K562 (cell line): ENCODE data around the gene LPXN.

Experiments used
- FOXJ3 ChIP-seq: sonication (generic); formaldehyde crosslinking; IDR thresholded peaks from 2 replicates; pipeline ENCODE4 v1.4.0; 2020; ENCODE audit warnings: mild to moderate bottlenecking, missing genetic modification reagents
- SAP30 ChIP-seq: fragments of 200-600 bp; sonication (generic); IDR thresholded peaks from 2 replicates; pipeline ENCODE4 v1.6.1; 2012; ENCODE audit warnings: borderline replicate concordance, low read depth, mild to moderate bottlenecking, moderate library complexity, low read length, control low read depth, inconsistent platforms; ENCODE audit not compliant: insufficient read depth, poor library complexity, severe bottlenecking
- SETDB1 ChIP-seq: IDR thresholded peaks from one replicate; pipeline ENCODE4 v1.6.1; 2012; ENCODE audit warnings: low read length, control low read depth, inconsistent platforms
- TF ChIP-seq, protein P1 (sequence below): sonication (generic); formaldehyde crosslinking; IDR thresholded peaks from 2 replicates; pipeline ENCODE4 v1.8.1; 2023; ENCODE audit warnings: mild to moderate bottlenecking, missing genetic modification reagents
- TF ChIP-seq, protein P2 (sequence below): fragments of 250-450 bp; sonication (Bioruptor Pico); IDR thresholded peaks from 2 replicates; pipeline ENCODE4 v1.5.0; 2022; ENCODE audit warnings: mild to moderate bottlenecking
- TF ChIP-seq, protein P3 (sequence below), 3 experiments: IDR thresholded peaks in 2 of 3; conservative IDR thresholded peaks in 1 of 3; 2 replicates each; pipeline ENCODE4 v1.5.1; 2011 to 2012; ENCODE audit warnings: low read length in 3 of 3, mild to moderate bottlenecking in 3 of 3, control low read depth in 2 of 3, improper control_type of control experiment in 1 of 3, inconsistent platforms in 1 of 3, low read depth in 1 of 3, mixed read lengths in 1 of 3, moderate library complexity in 1 of 3; ENCODE audit not compliant: insufficient read depth in 2 of 3

DNA sequence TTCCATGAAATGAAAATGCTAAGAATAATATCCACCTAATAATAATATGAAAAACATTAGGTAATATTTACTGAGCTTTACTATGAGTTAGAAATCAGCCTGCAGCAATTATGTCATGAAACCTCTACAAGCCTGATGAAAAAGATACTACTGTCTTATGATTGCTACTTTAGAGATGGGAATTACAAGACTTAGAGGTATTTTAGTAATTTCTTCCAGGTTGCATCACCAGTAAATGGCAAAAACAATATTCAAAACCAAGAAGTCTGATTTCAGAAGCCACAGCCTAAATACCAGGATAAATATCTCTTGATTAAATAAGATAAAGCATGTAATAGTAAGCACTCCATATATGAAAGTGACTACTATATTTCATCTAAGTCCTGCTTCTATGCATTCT lies 81.6 kb downstream of the LPXN start:
- no peak for TF ChIP-seq SAP30
- TF ChIP-seq, protein P1, sequence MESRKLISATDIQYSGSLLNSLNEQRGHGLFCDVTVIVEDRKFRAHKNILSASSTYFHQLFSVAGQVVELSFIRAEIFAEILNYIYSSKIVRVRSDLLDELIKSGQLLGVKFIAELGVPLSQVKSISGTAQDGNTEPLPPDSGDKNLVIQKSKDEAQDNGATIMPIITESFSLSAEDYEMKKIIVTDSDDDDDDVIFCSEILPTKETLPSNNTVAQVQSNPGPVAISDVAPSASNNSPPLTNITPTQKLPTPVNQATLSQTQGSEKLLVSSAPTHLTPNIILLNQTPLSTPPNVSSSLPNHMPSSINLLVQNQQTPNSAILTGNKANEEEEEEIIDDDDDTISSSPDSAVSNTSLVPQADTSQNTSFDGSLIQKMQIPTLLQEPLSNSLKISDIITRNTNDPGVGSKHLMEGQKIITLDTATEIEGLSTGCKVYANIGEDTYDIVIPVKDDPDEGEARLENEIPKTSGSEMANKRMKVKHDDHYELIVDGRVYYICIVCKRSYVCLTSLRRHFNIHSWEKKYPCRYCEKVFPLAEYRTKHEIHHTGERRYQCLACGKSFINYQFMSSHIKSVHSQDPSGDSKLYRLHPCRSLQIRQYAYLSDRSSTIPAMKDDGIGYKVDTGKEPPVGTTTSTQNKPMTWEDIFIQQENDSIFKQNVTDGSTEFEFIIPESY: no peak
- TF ChIP-seq FOXJ3 (CRISPR knock-in tag): no peak
- TF ChIP-seq, protein P2, sequence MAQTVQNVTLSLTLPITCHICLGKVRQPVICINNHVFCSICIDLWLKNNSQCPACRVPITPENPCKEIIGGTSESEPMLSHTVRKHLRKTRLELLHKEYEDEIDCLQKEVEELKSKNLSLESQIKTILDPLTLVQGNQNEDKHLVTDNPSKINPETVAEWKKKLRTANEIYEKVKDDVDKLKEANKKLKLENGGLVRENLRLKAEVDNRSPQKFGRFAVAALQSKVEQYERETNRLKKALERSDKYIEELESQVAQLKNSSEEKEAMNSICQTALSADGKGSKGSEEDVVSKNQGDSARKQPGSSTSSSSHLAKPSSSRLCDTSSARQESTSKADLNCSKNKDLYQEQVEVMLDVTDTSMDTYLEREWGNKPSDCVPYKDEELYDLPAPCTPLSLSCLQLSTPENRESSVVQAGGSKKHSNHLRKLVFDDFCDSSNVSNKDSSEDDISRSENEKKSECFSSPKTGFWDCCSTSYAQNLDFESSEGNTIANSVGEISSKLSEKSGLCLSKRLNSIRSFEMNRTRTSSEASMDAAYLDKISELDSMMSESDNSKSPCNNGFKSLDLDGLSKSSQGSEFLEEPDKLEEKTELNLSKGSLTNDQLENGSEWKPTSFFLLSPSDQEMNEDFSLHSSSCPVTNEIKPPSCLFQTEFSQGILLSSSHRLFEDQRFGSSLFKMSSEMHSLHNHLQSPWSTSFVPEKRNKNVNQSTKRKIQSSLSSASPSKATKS (CRISPR knock-in tag): no peak
- TF ChIP-seq, protein P3, sequence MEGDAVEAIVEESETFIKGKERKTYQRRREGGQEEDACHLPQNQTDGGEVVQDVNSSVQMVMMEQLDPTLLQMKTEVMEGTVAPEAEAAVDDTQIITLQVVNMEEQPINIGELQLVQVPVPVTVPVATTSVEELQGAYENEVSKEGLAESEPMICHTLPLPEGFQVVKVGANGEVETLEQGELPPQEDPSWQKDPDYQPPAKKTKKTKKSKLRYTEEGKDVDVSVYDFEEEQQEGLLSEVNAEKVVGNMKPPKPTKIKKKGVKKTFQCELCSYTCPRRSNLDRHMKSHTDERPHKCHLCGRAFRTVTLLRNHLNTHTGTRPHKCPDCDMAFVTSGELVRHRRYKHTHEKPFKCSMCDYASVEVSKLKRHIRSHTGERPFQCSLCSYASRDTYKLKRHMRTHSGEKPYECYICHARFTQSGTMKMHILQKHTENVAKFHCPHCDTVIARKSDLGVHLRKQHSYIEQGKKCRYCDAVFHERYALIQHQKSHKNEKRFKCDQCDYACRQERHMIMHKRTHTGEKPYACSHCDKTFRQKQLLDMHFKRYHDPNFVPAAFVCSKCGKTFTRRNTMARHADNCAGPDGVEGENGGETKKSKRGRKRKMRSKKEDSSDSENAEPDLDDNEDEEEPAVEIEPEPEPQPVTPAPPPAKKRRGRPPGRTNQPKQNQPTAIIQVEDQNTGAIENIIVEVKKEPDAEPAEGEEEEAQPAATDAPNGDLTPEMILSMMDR (IDR thresholded peaks at IDR 0.05 in 2 of 3, conservative IDR thresholded peaks at IDR 0.05 in 1 of 3; ENCODE audit: insufficient read depth in 2 of 3, low read depth in 1 of 3, low read length in 3 of 3): no peak
- TF ChIP-seq SETDB1: no peak
